Activated naive CD8-positive, alpha-beta T cell treated with anti-CD3 and anti-CD28 coated beads for 36 hours (primary cell): ENCODE measurements around the gene CNRIP1. TPM values are rescaled to one million over a fixed set of nuclear protein-coding genes. Genes with fewer than 3 reads are reported as not detected.

Experiments
- DNase-seq: peaks from one replicate; pipeline ENCODE4 v3.0.0; 2021
- H3K27ac Mint-ChIP-seq: one replicate; pipeline ENCODE4 v1.8.0; 2022; ENCODE audit warnings: mild to moderate bottlenecking, moderate library complexity, mixed read lengths
- H3K27me3 Mint-ChIP-seq: one replicate; pipeline ENCODE4 v1.8.0; 2022; ENCODE audit warnings: mild to moderate bottlenecking, mixed read lengths
- H3K36me3 Mint-ChIP-seq: one replicate; pipeline ENCODE4 v1.8.0; 2021; ENCODE audit warnings: mild to moderate bottlenecking, mixed read lengths
- H3K4me1 Mint-ChIP-seq: one replicate; pipeline ENCODE4 v1.8.0; 2021; ENCODE audit warnings: mixed read lengths
- H3K4me3 Mint-ChIP-seq: one replicate; pipeline ENCODE4 v1.8.0; 2022; ENCODE audit warnings: mild to moderate bottlenecking, moderate library complexity, mixed read lengths
- H3K9me3 Mint-ChIP-seq: one replicate; pipeline ENCODE4 v1.8.0; 2022; ENCODE audit warnings: mixed read lengths
- total RNA-seq, 2 experiments: library from RNA; stranded (reverse); gene quantifications; one replicate each; pipeline ENCODE4 v1.2.3, GENCODE V29; 2021

CNRIP1 gene
- total RNA-seq, 2 experiments from 2014 or later: not detected

- peaks cover 31% of the 10 kb centered on the region for H3K27me3 Mint-ChIP-seq
- DNase-seq: no peak
- no peaks in the 10 kb centered on the region for H3K36me3 Mint-ChIP-seq
- H3K4me3 Mint-ChIP-seq: no peak overlapping the region
- no peaks in the 10 kb centered on the region for H3K9me3 Mint-ChIP-seq
- no peak overlapping the region for H3K27ac Mint-ChIP-seq
- H3K4me1 Mint-ChIP-seq: no peaks in the 10 kb centered on the region
These were observed 31.9 kb downstream of the CNRIP1 start for GRCh38 chr2:68287580-68288441.

DNA sequence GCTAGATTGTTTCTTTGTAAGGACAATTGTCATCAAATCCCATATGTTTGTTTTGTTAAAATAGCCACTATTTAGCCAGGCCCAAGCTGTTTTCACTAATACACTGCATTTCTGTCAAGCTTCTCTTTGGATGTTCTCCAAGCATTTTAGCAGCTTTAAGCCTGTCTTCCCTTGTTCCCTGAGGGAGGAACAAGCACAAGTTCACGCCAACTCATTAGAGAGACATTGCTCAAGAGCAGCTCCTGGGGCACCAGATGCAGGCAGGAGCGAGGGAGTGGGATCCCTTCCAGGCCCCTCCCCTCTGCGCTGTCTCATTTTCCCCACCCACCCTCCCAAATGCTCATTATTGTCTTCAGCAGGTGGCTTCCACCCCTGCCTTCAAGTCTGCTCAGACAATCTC is 34.9 kb downstream of the CNRIP1 start:
- Mint-ChIP-seq H3K27ac (no peak overlapping the region), H3K4me3 (no peak overlapping the region), H3K9me3 (no peaks in the 10 kb centered on the region), H3K4me1 (no peaks in the 10 kb centered on the region), H3K36me3 (no peaks in the 10 kb centered on the region), H3K27me3 (peaks cover 44% of the 10 kb centered on the region)
- no peak for DNase-seq

DNA sequence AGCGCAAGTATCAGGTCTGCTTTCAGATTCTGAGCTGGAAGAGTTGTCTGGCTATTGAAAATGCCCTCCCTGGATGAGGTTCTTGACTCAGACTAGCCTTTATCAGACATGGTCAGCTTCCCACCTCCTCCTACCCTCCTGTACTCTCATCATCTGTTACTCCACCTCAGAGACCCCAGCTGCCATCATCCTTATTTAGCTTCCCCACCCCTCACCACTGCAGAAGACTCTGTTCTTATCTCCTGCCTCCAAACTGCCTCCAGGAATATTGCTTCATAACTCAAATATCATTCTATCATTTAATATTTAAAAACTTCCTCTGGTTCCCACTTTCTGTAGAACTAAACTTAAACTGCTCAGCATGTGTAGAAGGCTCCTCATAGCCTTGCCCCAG is 36.3 kb downstream of the CNRIP1 start:
- H3K27ac Mint-ChIP-seq: no peak overlapping the region
- no peaks in the 10 kb centered on the region for H3K36me3 Mint-ChIP-seq
- no peaks in the 10 kb centered on the region for H3K4me1 Mint-ChIP-seq
- no peak for DNase-seq
- H3K4me3 Mint-ChIP-seq: no peak overlapping the region
- H3K9me3 Mint-ChIP-seq: no peaks in the 10 kb centered on the region
- peaks cover 37% of the 10 kb centered on the region for H3K27me3 Mint-ChIP-seq

- Mint-ChIP-seq H3K27me3 (peaks cover 32% of the 10 kb centered on the region), H3K4me3 (no peak overlapping the region), H3K36me3 (no peaks in the 10 kb centered on the region), H3K27ac (no peak overlapping the region), H3K9me3 (no peaks in the 10 kb centered on the region), H3K4me1 (no peaks in the 10 kb centered on the region)
- DNase-seq: no peak
These were observed 36.8 kb downstream of the CNRIP1 start for GRCh38 chr2:68282811-68283418.

- H3K36me3 Mint-ChIP-seq: no peaks in the 10 kb centered on the region
- peaks cover 28% of the 10 kb centered on the region for H3K27me3 Mint-ChIP-seq
- H3K4me3 Mint-ChIP-seq: no peak overlapping the region
- no peaks in the 10 kb centered on the region for H3K9me3 Mint-ChIP-seq
- H3K27ac Mint-ChIP-seq: no peak overlapping the region
- H3K4me1 Mint-ChIP-seq: no peaks in the 10 kb centered on the region
- DNase-seq: no peak
These were observed 39.0 kb downstream of the CNRIP1 start for GRCh38 chr2:68280796-68281195.

DNA sequence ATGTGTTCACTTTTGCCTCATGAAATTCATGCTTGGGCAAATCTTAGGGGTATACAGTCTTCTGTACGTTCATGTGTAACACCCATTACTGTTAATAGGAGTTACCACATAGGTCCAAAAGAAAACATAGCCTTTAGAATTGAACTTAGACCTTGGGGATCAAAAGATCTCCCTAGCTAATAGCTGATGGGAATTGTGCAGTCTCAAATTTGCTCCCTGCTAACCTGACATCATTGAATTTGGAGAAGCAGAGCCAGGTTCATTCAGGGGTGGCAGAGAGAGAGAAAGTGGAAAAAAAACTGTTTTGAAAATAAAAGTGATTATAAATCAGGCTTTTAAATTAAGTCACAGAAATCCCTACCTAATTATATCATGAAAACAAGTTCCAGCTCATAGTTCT is 39.4 kb downstream of the CNRIP1 start:
- no peaks in the 10 kb centered on the region for H3K36me3 Mint-ChIP-seq
- no peaks in the 10 kb centered on the region for H3K9me3 Mint-ChIP-seq
- DNase-seq: no peak
- no peak overlapping the region for H3K27ac Mint-ChIP-seq
- peaks cover 29% of the 10 kb centered on the region for H3K27me3 Mint-ChIP-seq
- no peak overlapping the region for H3K4me3 Mint-ChIP-seq
- H3K4me1 Mint-ChIP-seq: no peaks in the 10 kb centered on the region

DNA sequence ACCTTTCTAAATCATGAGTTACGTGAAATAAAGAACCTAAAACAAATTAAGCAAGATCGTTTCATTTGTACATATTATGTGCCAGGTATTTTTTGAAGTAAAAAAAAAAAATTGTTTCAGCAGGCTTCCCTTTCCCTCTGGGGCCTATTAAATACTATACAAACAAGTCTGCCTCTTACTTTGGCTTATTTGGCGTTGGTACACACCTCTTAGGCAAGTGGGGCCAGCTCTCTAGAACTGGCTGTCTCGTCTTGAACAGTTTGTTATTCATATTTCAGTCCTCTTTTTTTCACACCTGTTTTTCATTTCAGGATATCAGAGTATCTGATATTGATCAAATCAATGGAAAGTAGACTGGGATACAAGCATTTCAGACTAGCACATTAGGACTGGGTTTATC is 40.1 kb downstream of the CNRIP1 start:
- H3K4me3 Mint-ChIP-seq: no peak overlapping the region
- H3K27me3 Mint-ChIP-seq: peaks cover 30% of the 10 kb centered on the region
- no peaks in the 10 kb centered on the region for H3K4me1 Mint-ChIP-seq
- DNase-seq: no peak
- H3K27ac Mint-ChIP-seq: no peak overlapping the region
- H3K36me3 Mint-ChIP-seq: no peaks in the 10 kb centered on the region
- H3K9me3 Mint-ChIP-seq: no peaks in the 10 kb centered on the region

- H3K9me3 Mint-ChIP-seq: no peaks in the 10 kb centered on the region
- no peaks in the 10 kb centered on the region for H3K4me1 Mint-ChIP-seq
- peaks cover 34% of the 10 kb centered on the region for H3K27me3 Mint-ChIP-seq
- no peaks in the 10 kb centered on the region for H3K36me3 Mint-ChIP-seq
- DNase-seq: no peak
- H3K27ac Mint-ChIP-seq: no peak overlapping the region
- no peak overlapping the region for H3K4me3 Mint-ChIP-seq
These were observed 41.6 kb downstream of the CNRIP1 start for GRCh38 chr2:68278169-68278568.

DNA sequence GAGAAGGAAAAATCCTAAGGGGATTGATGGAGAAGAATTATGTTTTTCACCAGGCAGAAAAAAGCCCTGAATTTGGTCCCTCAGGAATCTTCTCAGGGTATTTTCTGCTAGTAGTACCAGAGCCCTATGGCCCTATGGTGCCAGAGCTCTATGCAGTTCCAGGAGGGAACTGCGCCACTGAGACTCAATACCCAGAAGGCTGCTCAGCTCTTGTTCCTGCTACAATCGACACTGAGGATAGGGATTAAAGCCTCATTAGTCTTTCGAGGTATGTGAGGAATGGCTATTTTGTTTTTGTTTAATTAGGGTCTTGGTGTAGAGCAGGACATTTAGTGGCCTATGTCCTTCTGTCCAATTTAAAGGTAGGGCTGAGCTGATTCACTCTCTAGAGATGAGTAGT is 45.7 kb downstream of the CNRIP1 start:
- Mint-ChIP-seq H3K9me3 (no peaks in the 10 kb centered on the region), H3K27ac (no peak overlapping the region), H3K4me1 (no peaks in the 10 kb centered on the region), H3K27me3 (peaks cover 21% of the 10 kb centered on the region), H3K4me3 (no peak overlapping the region), H3K36me3 (no peaks in the 10 kb centered on the region)
- no peak for DNase-seq

- Mint-ChIP-seq H3K4me3 (no peak overlapping the region), H3K27ac (no peak overlapping the region), H3K36me3 (no peaks in the 10 kb centered on the region), H3K4me1 (no peaks in the 10 kb centered on the region), H3K9me3 (no peaks in the 10 kb centered on the region), H3K27me3 (peaks cover 23% of the 10 kb centered on the region)
- DNase-seq: no peak
These were observed 47.3 kb downstream of the CNRIP1 start for GRCh38 chr2:68272246-68272994.

DNA sequence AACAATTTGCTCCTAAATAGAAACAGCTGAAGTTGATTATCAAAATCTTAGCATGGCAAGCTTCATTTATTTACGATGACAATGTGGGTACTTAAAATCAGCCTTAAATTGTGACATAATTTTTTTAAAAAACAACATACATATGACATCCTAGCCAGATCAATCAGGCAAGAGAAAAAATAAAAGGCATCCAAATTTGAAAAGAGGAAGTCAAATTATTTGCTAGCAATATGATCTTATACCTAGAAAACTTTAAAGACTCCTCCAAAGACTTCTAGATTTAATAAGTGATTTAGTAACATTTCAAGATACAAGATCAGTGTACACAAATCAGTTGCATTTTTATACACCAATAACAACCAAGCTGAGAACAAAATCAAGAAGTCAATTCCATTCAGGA is 53.1 kb downstream of the CNRIP1 start:
- H3K4me3 Mint-ChIP-seq: no peak overlapping the region
- no peak overlapping the region for H3K27ac Mint-ChIP-seq
- no peaks in the 10 kb centered on the region for H3K4me1 Mint-ChIP-seq
- H3K36me3 Mint-ChIP-seq: no peaks in the 10 kb centered on the region
- H3K9me3 Mint-ChIP-seq: no peaks in the 10 kb centered on the region
- no peak for DNase-seq
- H3K27me3 Mint-ChIP-seq: peaks cover 8% of the 10 kb centered on the region

DNA sequence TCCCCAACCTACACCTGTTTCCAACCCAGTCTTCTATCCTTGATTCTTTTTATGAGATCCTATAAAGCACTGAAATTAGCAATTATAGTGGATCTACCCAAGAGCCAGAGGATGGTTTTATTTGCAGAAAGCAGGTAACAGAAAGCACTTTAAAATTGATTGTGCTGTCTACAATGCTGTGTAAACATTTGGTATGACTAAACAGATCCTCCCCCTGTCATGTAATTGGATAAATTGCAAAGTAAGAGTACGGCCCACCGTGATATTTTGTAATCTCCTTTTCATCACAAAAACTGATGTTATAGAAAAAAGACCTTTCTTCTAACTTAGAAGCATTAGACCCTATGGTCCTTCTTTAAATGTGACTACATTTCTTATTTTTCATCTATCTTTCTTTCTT is 56.1 kb downstream of the CNRIP1 start:
- Mint-ChIP-seq H3K27ac (no peak overlapping the region), H3K4me3 (no peak overlapping the region), H3K36me3 (no peaks in the 10 kb centered on the region), H3K9me3 (no peaks in the 10 kb centered on the region), H3K27me3 (peaks cover 4% of the 10 kb centered on the region), H3K4me1 (no peaks in the 10 kb centered on the region)
- no peak for DNase-seq

- H3K4me1 Mint-ChIP-seq: peaks cover 22% of the 10 kb centered on the region
- H3K4me3 Mint-ChIP-seq: no peak overlapping the region
- H3K27ac Mint-ChIP-seq: no peak overlapping the region
- H3K27me3 Mint-ChIP-seq: no peaks in the 10 kb centered on the region
- no peak for DNase-seq
- H3K9me3 Mint-ChIP-seq: no peaks in the 10 kb centered on the region
- no peaks in the 10 kb centered on the region for H3K36me3 Mint-ChIP-seq
These were observed 60.9 kb downstream of the CNRIP1 start for GRCh38 chr2:68258851-68259250.

- Mint-ChIP-seq H3K36me3 (peaks cover 3% of the 10 kb centered on the region), H3K27ac (no peak overlapping the region), H3K4me1 (peaks cover 22% of the 10 kb centered on the region), H3K4me3 (no peak overlapping the region), H3K9me3 (no peaks in the 10 kb centered on the region), H3K27me3 (no peaks in the 10 kb centered on the region)
- no peak for DNase-seq
These were observed 63.7 kb downstream of the CNRIP1 start for GRCh38 chr2:68256093-68256450.

DNA sequence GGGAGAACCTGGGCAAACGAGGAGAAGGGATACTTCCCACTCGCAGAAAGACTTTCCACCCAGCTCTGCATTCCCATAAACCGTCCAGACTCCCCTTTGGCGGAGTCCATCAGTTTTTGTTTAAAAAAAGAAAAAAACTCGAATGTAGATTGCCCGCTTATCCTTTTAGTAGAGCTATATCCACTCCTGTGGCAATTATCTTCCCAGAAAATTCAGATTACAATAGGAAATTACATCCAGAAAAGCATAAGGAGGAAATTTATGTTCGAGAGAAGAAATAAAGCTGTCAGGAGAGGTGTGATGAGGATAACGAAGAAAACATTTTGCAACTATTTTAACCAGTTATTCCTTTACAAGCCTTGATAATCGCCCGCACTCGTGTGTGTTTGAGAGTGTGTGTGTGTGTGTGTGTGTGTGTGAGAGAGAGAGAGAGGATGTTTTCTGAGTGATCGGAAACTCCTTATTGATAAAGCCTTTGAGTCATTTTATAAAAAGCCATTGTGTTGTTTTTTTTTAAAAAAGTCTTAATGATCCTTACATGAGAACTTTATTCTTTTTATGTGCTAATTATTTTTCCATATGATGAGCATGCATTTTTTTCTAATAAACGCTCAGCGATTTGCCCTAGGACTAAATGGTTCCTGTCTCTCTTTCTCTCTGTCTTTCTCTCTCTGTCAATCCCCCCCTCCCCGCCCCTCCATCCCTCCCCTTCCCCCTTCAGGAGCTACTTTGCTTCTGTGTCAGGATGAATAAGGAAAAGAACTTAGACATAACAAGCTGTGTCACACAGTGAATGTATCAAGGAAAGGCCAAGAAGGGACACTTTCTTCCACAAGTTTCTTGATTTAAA is 66.3 kb downstream of the CNRIP1 start:
- DNase-seq: peak; percentile 13
- no peaks in the 10 kb centered on the region for H3K27me3 Mint-ChIP-seq
- H3K4me1 Mint-ChIP-seq: peaks cover 32% of the 10 kb centered on the region
- peaks cover 16% of the 10 kb centered on the region for H3K36me3 Mint-ChIP-seq
- peak overlapping the region; percentile 90 for H3K4me3 Mint-ChIP-seq
- no peaks in the 10 kb centered on the region for H3K9me3 Mint-ChIP-seq
- H3K27ac Mint-ChIP-seq: peak overlapping the region; percentile 94
